Stimulated activated naive CD8-positive, alpha-beta T cell treated with anti-CD3 and anti-CD28 coated beads, Interleukin-15, amount 100 ng/mL, for 72 hours (primary cell): ENCODE data around the gene VAV3.

ENCODE experiments used
- ATAC-seq: fragments of 150-1000 bp; cut with Tn5 transposase; 2 replicates; pipeline ENCODE4 v1.10.0; 2021; ENCODE audit warnings: mild to moderate bottlenecking, moderate library complexity
- DNase-seq, 2 donors: peaks; one replicate each; pipeline ENCODE4 v3.0.0; 2021 to 2022
- H3K27ac Mint-ChIP-seq, 2 donors: one replicate each; pipeline ENCODE4 v1.8.0; 2022; ENCODE audit warnings: mild to moderate bottlenecking in 2 of 2, mixed read lengths in 2 of 2, moderate library complexity in 2 of 2
- H3K27me3 Mint-ChIP-seq: one replicate; pipeline ENCODE4 v1.8.0; 2022; ENCODE audit warnings: mixed read lengths
- H3K4me1 Mint-ChIP-seq: one replicate; pipeline ENCODE4 v1.8.0; 2022; ENCODE audit warnings: mild to moderate bottlenecking, mixed read lengths
- H3K4me3 Mint-ChIP-seq, 2 donors: one replicate each; pipeline ENCODE4 v1.8.0; 2022; ENCODE audit warnings: mild to moderate bottlenecking in 2 of 2, mixed read lengths in 2 of 2, moderate library complexity in 1 of 2
- H3K9me3 Mint-ChIP-seq, 2 donors: one replicate each; pipeline ENCODE4 v1.8.0; 2022; ENCODE audit warnings: mixed read lengths in 2 of 2

Gene VAV3

GRCh38 chr1:107930292-107930691, 34.7 kb downstream of the VAV3 start:
- Mint-ChIP-seq H3K9me3 (no peaks in the 10 kb centered on the region), H3K4me1 (peaks cover 81% of the 10 kb centered on the region), H3K27ac (no peak overlapping the region), H3K4me3 (no peak overlapping the region), H3K27me3 (no peaks in the 10 kb centered on the region)
- DNase-seq (no peak), ATAC-seq (no peak)

- Mint-ChIP-seq H3K27ac (no peak overlapping the region), H3K4me3 (no peak overlapping the region), H3K9me3 (no peaks in the 10 kb centered on the region), H3K4me1 (peaks cover 65% of the 10 kb centered on the region), H3K27me3 (no peaks in the 10 kb centered on the region)
- DNase-seq = no peak
- peak; percentile 13 for ATAC-seq
These were observed 37.2 kb downstream of the VAV3 start for GRCh38 chr1:107927820-107928219.

- DNase-seq = no peak
- H3K4me3 Mint-ChIP-seq = no peak overlapping the region
- H3K27me3 Mint-ChIP-seq = no peaks in the 10 kb centered on the region
- peaks cover 66% of the 10 kb centered on the region for H3K4me1 Mint-ChIP-seq
- H3K27ac Mint-ChIP-seq = no peak overlapping the region
- no peaks in the 10 kb centered on the region for H3K9me3 Mint-ChIP-seq
- peak; percentile 69 for ATAC-seq
These were observed 38.4 kb downstream of the VAV3 start for GRCh38 chr1:107926436-107927080.

- no peak for ATAC-seq
- peaks cover 74% of the 10 kb centered on the region for H3K4me1 Mint-ChIP-seq
- no peak overlapping the region for H3K4me3 Mint-ChIP-seq
These were observed 39.4 kb downstream of the VAV3 start for GRCh38 chr1:107925565-107925964.

GRCh38 chr1:107920999-107921398, 44.0 kb downstream of the VAV3 start:
- ATAC-seq (no peak), DNase-seq (no peak)
- Mint-ChIP-seq H3K4me3 (no peak overlapping the region), H3K9me3 (no peaks in the 10 kb centered on the region), H3K27ac (peak overlapping the region in 1 of 2 donors; percentile 41), H3K27me3 (no peaks in the 10 kb centered on the region), H3K4me1 (peaks cover 68% of the 10 kb centered on the region)

More at GRCh38 chr1:107925565-107925964, 39.4 kb downstream of the VAV3 start:
- Mint-ChIP-seq H3K27me3 (no peaks in the 10 kb centered on the region), H3K27ac (no peak overlapping the region), H3K9me3 (no peaks in the 10 kb centered on the region)
- DNase-seq = no peak

- no peak overlapping the region for H3K4me3 Mint-ChIP-seq
- peaks cover 69% of the 10 kb centered on the region for H3K4me1 Mint-ChIP-seq
- ATAC-seq (no peak), DNase-seq (no peak)
- H3K9me3 Mint-ChIP-seq = no peaks in the 10 kb centered on the region
- no peaks in the 10 kb centered on the region for H3K27me3 Mint-ChIP-seq
- peak overlapping the region in 1 of 2 donors; percentile 36 for H3K27ac Mint-ChIP-seq
These were observed 44.4 kb downstream of the VAV3 start for GRCh38 chr1:107920561-107920960.

GRCh38 chr1:107919953-107920352, 45.0 kb downstream of the VAV3 start:
- Mint-ChIP-seq H3K9me3 (no peaks in the 10 kb centered on the region), H3K27me3 (no peaks in the 10 kb centered on the region), H3K27ac (peak overlapping the region in 1 of 2 donors; percentile 77), H3K4me1 (peaks cover 72% of the 10 kb centered on the region), H3K4me3 (peak overlapping the region; percentile 46 to 66)
- peak; percentile 59 for ATAC-seq
- DNase-seq = no peak

- H3K4me1 Mint-ChIP-seq = peaks cover 56% of the 10 kb centered on the region
- no peaks in the 10 kb centered on the region for H3K27me3 Mint-ChIP-seq
- H3K4me3 Mint-ChIP-seq = no peak overlapping the region
- peak overlapping the region in 1 of 2 donors; percentile 48 for H3K27ac Mint-ChIP-seq
- ATAC-seq = no peak
- DNase-seq = no peak
- H3K9me3 Mint-ChIP-seq = no peaks in the 10 kb centered on the region
These were observed 50.7 kb downstream of the VAV3 start for GRCh38 chr1:107914119-107914765.

- Mint-ChIP-seq H3K27me3 (no peaks in the 10 kb centered on the region), H3K4me1 (peaks cover 43% of the 10 kb centered on the region), H3K9me3 (no peaks in the 10 kb centered on the region), H3K27ac (peak overlapping the region in 1 of 2 donors; percentile 55), H3K4me3 (no peak overlapping the region)
- ATAC-seq (no peak), DNase-seq (no peak)
These were observed 52.3 kb downstream of the VAV3 start for GRCh38 chr1:107912656-107913055.

- ATAC-seq (peak; percentile 78), DNase-seq (no peak)
- Mint-ChIP-seq H3K27me3 (no peaks in the 10 kb centered on the region), H3K4me3 (peak overlapping the region in 1 of 2 donors; percentile 13), H3K4me1 (peaks cover 70% of the 10 kb centered on the region), H3K27ac (no peak overlapping the region), H3K9me3 (no peaks in the 10 kb centered on the region)
These were observed 64.7 kb downstream of the VAV3 start for GRCh38 chr1:107900090-107900945.

GRCh38 chr1:107899655-107900054, 65.3 kb downstream of the VAV3 start:
- Mint-ChIP-seq H3K27me3 (no peaks in the 10 kb centered on the region), H3K4me1 (peaks cover 75% of the 10 kb centered on the region), H3K27ac (no peak overlapping the region), H3K9me3 (no peaks in the 10 kb centered on the region), H3K4me3 (no peak overlapping the region)
- DNase-seq (no peak), ATAC-seq (no peak)

- Mint-ChIP-seq H3K4me3 (peak overlapping the region; percentile 77 to 78), H3K9me3 (peaks cover 2 to 4% of the 10 kb centered on the region in 2 donors), H3K27me3 (no peaks in the 10 kb centered on the region), H3K4me1 (peaks cover 63% of the 10 kb centered on the region), H3K27ac (peak overlapping the region; percentile 86 to 96)
- peak in 1 of 2 donors; percentile 5 for DNase-seq
- ATAC-seq = peak; percentile 74
These were observed 67.3 kb downstream of the VAV3 start for GRCh38 chr1:107897438-107898345.

GRCh38 chr1:107896936-107897335, 68.0 kb downstream of the VAV3 start:
- peaks cover 61% of the 10 kb centered on the region for H3K4me1 Mint-ChIP-seq
- peaks cover 4 to 7% of the 10 kb centered on the region in 2 donors for H3K9me3 Mint-ChIP-seq
- no peaks in the 10 kb centered on the region for H3K27me3 Mint-ChIP-seq
- H3K4me3 Mint-ChIP-seq = peak overlapping the region; percentile 77 to 78
- DNase-seq (no peak), ATAC-seq (no peak)
- H3K27ac Mint-ChIP-seq = peak overlapping the region; percentile 86 to 96

- no peak for DNase-seq
- no peak for ATAC-seq
- peaks cover 61% of the 10 kb centered on the region for H3K4me1 Mint-ChIP-seq
- peaks cover 4 to 7% of the 10 kb centered on the region in 2 donors for H3K9me3 Mint-ChIP-seq
- no peak overlapping the region for H3K27ac Mint-ChIP-seq
- no peaks in the 10 kb centered on the region for H3K27me3 Mint-ChIP-seq
- H3K4me3 Mint-ChIP-seq = peak overlapping the region in 1 of 2 donors; percentile 26
These were observed 68.6 kb downstream of the VAV3 start for GRCh38 chr1:107896401-107896800.
